Measurements from ENCODE around the gene SRC.

Gene SRC

DNA sequence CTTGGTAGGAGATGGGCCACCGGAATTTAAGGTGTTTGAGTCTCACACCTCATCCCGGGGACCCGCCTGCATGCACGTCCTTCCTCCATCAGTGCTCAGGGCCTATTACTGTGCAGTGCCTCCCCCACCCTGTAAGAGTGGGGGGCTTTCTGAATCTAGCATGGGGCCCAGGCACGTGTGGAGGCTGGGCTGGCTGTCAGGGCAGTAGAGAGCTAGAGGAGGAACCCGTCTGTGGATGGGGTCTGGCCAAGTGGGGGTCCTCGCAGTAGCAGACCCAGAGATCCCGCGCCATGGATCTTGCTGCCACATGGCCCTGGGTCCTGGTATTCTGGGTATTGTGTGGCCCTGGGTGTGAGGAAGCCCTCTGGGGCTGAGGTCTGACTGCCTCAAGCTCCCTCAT lies 42.9 kb downstream of the SRC start:
- no peak overlapping the region for H3K4me3 ChIP-seq (ENCODE audit: low read length)
- DNase-seq (ENCODE audit: low read depth) = no peak
- TF ChIP-seq, protein P1, sequence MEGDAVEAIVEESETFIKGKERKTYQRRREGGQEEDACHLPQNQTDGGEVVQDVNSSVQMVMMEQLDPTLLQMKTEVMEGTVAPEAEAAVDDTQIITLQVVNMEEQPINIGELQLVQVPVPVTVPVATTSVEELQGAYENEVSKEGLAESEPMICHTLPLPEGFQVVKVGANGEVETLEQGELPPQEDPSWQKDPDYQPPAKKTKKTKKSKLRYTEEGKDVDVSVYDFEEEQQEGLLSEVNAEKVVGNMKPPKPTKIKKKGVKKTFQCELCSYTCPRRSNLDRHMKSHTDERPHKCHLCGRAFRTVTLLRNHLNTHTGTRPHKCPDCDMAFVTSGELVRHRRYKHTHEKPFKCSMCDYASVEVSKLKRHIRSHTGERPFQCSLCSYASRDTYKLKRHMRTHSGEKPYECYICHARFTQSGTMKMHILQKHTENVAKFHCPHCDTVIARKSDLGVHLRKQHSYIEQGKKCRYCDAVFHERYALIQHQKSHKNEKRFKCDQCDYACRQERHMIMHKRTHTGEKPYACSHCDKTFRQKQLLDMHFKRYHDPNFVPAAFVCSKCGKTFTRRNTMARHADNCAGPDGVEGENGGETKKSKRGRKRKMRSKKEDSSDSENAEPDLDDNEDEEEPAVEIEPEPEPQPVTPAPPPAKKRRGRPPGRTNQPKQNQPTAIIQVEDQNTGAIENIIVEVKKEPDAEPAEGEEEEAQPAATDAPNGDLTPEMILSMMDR (conservative IDR thresholded peaks at IDR 0.05; ENCODE audit: low read length) = no peak

GRCh38 chr20:37389241-37389747 lies 43.4 kb downstream of the SRC start:
- TF ChIP-seq, protein P1 (conservative IDR thresholded peaks at IDR 0.05; ENCODE audit: low read length) = no peak
- no peak for DNase-seq (ENCODE audit: low read depth)
- H3K4me3 ChIP-seq (ENCODE audit: low read length) = no peak overlapping the region

- DNase-seq (ENCODE audit: low read depth) = no peak
- TF ChIP-seq, protein P1 (conservative IDR thresholded peaks at IDR 0.05; ENCODE audit: low read length) = no peak
- H3K4me3 ChIP-seq (ENCODE audit: low read length) = no peak overlapping the region
Observed at GRCh38 chr20:37389844-37390275, 43.9 kb downstream of the SRC start.

- TF ChIP-seq, protein P1 (conservative IDR thresholded peaks at IDR 0.05; ENCODE audit: low read length) = no peak
- no peak for DNase-seq (ENCODE audit: low read depth)
Observed at GRCh38 chr20:37390503-37390890, 44.6 kb downstream of the SRC start.

GRCh38 chr20:37390891-37391525 lies 45.1 kb downstream of the SRC start:
- H3K4me3 ChIP-seq (ENCODE audit: low read length) = no peak overlapping the region
- TF ChIP-seq, protein P1 (conservative IDR thresholded peaks at IDR 0.05; ENCODE audit: low read length) = no peak

More at GRCh38 chr20:37390503-37390890, 44.6 kb downstream of the SRC start:
- H3K4me3 ChIP-seq (ENCODE audit: low read length) = no peak overlapping the region

DNA sequence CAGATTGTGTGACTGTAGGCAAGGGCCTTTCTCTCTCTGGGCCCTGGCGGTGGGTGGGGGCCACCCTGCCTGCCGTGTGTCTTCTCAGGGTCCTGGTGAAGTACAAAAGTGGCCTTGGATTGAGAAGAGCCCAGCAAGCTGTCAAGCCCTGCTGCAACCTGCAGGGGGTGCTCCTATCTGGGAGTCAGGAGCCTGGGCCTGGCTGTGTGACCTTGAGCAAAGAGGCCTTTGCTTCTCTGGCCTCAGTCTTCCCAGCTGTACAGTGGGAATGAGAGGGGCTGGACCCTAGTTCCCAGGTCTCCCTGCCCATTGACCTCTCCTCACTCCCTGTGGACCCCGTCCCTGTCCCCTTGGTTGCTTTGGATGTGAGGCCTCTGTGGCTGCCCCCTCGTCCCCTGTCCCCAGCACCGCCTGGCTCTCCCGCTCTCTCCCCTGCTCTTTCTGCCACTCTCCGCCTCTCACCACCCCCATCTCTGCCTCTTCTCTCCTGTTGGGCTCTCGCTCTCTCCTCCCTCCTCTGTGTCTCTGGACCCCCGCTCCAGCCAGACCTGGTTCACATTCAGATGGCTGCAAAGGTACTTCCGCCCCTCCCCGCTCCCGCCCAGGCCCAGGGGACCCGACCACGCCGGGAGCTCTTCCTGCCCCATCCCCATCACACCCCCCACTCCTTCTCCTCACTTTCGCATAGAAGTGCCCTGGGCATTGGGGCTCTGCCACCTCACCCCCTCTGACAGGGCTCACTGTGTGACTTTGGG lies 46.7 kb downstream of the SRC start:
- TF ChIP-seq, protein P1 (conservative IDR thresholded peaks at IDR 0.05; ENCODE audit: low read length) = peak; percentile 46
- no peak for DNase-seq (ENCODE audit: low read depth)
- no peak overlapping the region for H3K4me3 ChIP-seq (ENCODE audit: low read length)

More at GRCh38 chr20:37390891-37391525, 45.1 kb downstream of the SRC start:
- no peak for DNase-seq (ENCODE audit: low read depth)

Measured in AG10803 (cell line).